Gastrocnemius medialis (tissue), 4 donors: ENCODE measurements around the gene SPANXN3.

Experiments used
- POLR2A ChIP-seq, 2 donors: fragments of 450-650 bp; IDR thresholded peaks; one replicate each; pipeline ENCODE4 v1.6.1; 2017; ENCODE audit warnings: antibody characterized with exemption in 2 of 2, mild to moderate bottlenecking in 2 of 2, moderate library complexity in 2 of 2
- TF ChIP-seq, protein P1 (sequence below), 5 experiments: fragments of 450-650 bp in 3 of 5; fragments of 200-600 bp in 2 of 5; sonication (generic) in 2 of 5; IDR thresholded peaks in 4 of 5; conservative IDR thresholded peaks in 1 of 5; 1 replicate in 4 of 5; 2 replicates in 1 of 5; pipeline ENCODE4 v1.5.1; 2016 to 2019; ENCODE audit warnings: antibody characterized with exemption in 5 of 5, mild to moderate bottlenecking in 3 of 5, moderate library complexity in 3 of 5

DNA sequence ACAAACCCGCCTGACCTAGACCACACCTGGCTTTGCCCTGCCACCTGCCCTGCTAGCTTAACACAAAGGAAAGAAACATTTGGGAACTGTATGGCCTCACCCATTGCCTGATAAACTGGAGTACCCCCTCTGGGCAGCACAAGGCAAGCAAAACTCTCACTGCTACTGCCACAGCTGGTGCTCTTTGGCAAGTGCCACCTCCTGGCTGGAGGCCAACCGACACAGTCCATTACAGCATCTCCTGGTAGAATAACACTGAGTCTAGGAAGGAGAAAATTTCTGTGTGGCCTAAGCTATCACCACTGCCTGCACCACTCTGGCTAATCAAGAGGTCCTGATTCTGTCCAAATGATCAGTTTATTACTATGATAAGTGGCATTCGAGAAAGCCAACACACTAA is 18.9 kb upstream of the SPANXN3 start:
- TF ChIP-seq, protein P1, sequence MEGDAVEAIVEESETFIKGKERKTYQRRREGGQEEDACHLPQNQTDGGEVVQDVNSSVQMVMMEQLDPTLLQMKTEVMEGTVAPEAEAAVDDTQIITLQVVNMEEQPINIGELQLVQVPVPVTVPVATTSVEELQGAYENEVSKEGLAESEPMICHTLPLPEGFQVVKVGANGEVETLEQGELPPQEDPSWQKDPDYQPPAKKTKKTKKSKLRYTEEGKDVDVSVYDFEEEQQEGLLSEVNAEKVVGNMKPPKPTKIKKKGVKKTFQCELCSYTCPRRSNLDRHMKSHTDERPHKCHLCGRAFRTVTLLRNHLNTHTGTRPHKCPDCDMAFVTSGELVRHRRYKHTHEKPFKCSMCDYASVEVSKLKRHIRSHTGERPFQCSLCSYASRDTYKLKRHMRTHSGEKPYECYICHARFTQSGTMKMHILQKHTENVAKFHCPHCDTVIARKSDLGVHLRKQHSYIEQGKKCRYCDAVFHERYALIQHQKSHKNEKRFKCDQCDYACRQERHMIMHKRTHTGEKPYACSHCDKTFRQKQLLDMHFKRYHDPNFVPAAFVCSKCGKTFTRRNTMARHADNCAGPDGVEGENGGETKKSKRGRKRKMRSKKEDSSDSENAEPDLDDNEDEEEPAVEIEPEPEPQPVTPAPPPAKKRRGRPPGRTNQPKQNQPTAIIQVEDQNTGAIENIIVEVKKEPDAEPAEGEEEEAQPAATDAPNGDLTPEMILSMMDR (IDR thresholded peaks at IDR 0.05 in 4 of 5, conservative IDR thresholded peaks at IDR 0.05 in 1 of 5), result no peak
- no peak for TF ChIP-seq POLR2A (IDR thresholded peaks at IDR 0.05)
